Measurements from ENCODE around the gene MTCL1.

MTCL1 gene

GRCh38 chr18:8709248-8710059, 4.1 kb downstream of the MTCL1 start:
- in situ Hi-C loops (cut with MboI; ENCODE audit: low sequenced_read_pairs): no loop called here

GRCh38 chr18:8711736-8712135, 6.4 kb downstream of the MTCL1 start:
- in situ Hi-C loops (cut with MboI; ENCODE audit: low sequenced_read_pairs): no loop called here

GRCh38 chr18:8713691-8714090, 8.3 kb downstream of the MTCL1 start:
- in situ Hi-C loops (cut with MboI; ENCODE audit: low sequenced_read_pairs): no loop called here

- in situ Hi-C loops (cut with MboI; ENCODE audit: low sequenced_read_pairs): no loop called here
Measured at GRCh38 chr18:8715599-8715998, 10.2 kb downstream of the MTCL1 start.

- in situ Hi-C loops (cut with MboI; ENCODE audit: low sequenced_read_pairs): no loop called here
Measured at GRCh38 chr18:8717011-8717770, 11.8 kb downstream of the MTCL1 start.

GRCh38 chr18:8718401-8718913, 13.1 kb downstream of the MTCL1 start:
- in situ Hi-C loops (cut with MboI; ENCODE audit: low sequenced_read_pairs): no loop called here

GRCh38 chr18:8719192-8719591, 13.8 kb downstream of the MTCL1 start:
- in situ Hi-C loops (cut with MboI; ENCODE audit: low sequenced_read_pairs): no loop called here

GRCh38 chr18:8720141-8720540, 14.8 kb downstream of the MTCL1 start:
- in situ Hi-C loops (cut with MboI; ENCODE audit: low sequenced_read_pairs): no loop called here

GRCh38 chr18:8721094-8721669, 15.8 kb downstream of the MTCL1 start:
- in situ Hi-C loops (cut with MboI; ENCODE audit: low sequenced_read_pairs): no loop called here

GRCh38 chr18:8721716-8722115, 16.4 kb downstream of the MTCL1 start:
- in situ Hi-C loops (cut with MboI; ENCODE audit: low sequenced_read_pairs): no loop called here

GRCh38 chr18:8722946-8723820, 17.8 kb downstream of the MTCL1 start:
- in situ Hi-C loops (cut with MboI; ENCODE audit: low sequenced_read_pairs): no loop called here

- in situ Hi-C loops (cut with MboI; ENCODE audit: low sequenced_read_pairs): no loop called here
Measured at GRCh38 chr18:8724452-8724851, 19.1 kb downstream of the MTCL1 start.

GRCh38 chr18:8726281-8726680, 20.9 kb downstream of the MTCL1 start:
- in situ Hi-C loops (cut with MboI; ENCODE audit: low sequenced_read_pairs): no loop called here

GRCh38 chr18:8726963-8727705, 21.8 kb downstream of the MTCL1 start:
- in situ Hi-C loops (cut with MboI; ENCODE audit: low sequenced_read_pairs): no loop called here

- in situ Hi-C loops (cut with MboI; ENCODE audit: low sequenced_read_pairs): no loop called here
Measured at GRCh38 chr18:8730080-8730827, 24.9 kb downstream of the MTCL1 start.

GRCh38 chr18:8732442-8733360, 27.3 kb downstream of the MTCL1 start:
- in situ Hi-C loops (cut with MboI; ENCODE audit: low sequenced_read_pairs): no loop called here

GRCh38 chr18:8734496-8734895, 29.1 kb downstream of the MTCL1 start:
- in situ Hi-C loops (cut with MboI; ENCODE audit: low sequenced_read_pairs): no loop called here

- in situ Hi-C loops (cut with MboI; ENCODE audit: low sequenced_read_pairs): no loop called here
Measured at GRCh38 chr18:8735274-8735673, 29.9 kb downstream of the MTCL1 start.
